Astrocyte of the spinal cord (primary cell): ENCODE results near the gene CDKN2AIPNL.

Experiments used
- DNase-seq: peaks from one replicate; pipeline ENCODE4 v3.0.0; 2011; ENCODE audit warnings: low read depth, low spot score
- H3K4me3 ChIP-seq: 2 replicates; pipeline ENCODE4 v1.5.1; 2011; ENCODE audit warnings: low read depth, mild to moderate bottlenecking, low read length, moderate library complexity
- CTCF ChIP-seq: IDR thresholded peaks from 2 replicates; pipeline ENCODE4 v1.5.1; 2012; ENCODE audit warnings: low read depth, mild to moderate bottlenecking, low read length, inconsistent platforms
- in situ Hi-C: cut with HindIII; loops from 2 replicates; pipeline ENCODE4 v1.10.0; 2017; ENCODE audit warnings: low sequenced_read_pairs

Gene CDKN2AIPNL

GRCh38 chr5:134411546-134412266 is at the start of gene CDKN2AIPNL:
CDKN2AIPNL (minus strand) TSS chr5:134411881; CDS start chr5:134411854, 27 bp downstream.
- peak; percentile 88 for DNase-seq
- in situ Hi-C loops = no loop called here
- peak within 1 kb of the TSS; percentile 94 for H3K4me3 ChIP-seq
- peak; percentile 69 for TF ChIP-seq CTCF

GRCh38 chr5:134460551-134460950 is 48.9 kb upstream of the CDKN2AIPNL start:
- no peak overlapping the region for H3K4me3 ChIP-seq
- in situ Hi-C loops = no loop called here
- no peak for TF ChIP-seq CTCF
- DNase-seq = no peak

DNA sequence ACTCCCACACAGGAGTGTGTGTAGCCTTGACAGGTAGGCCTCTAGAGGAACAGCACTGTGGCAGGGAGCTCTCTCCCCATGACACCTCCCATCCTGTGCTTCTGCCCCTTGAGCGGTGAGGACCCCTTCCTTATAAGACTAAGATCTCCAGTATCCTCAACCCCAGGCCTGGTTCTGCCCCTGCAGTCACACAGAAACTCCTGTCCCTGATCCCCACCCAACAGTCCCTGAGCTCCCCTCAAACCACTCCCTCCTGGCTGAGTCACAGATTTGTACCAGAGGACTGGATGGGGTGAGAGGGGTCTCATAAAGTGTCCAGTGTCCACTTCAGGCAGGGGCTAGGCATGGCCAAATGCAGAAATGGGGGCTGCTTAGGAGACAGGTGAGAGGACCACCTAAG is 47.8 kb upstream of the CDKN2AIPNL start:
- no peak overlapping the region for H3K4me3 ChIP-seq
- no peak for TF ChIP-seq CTCF
- in situ Hi-C loops = no loop called here
- no peak for DNase-seq

DNA sequence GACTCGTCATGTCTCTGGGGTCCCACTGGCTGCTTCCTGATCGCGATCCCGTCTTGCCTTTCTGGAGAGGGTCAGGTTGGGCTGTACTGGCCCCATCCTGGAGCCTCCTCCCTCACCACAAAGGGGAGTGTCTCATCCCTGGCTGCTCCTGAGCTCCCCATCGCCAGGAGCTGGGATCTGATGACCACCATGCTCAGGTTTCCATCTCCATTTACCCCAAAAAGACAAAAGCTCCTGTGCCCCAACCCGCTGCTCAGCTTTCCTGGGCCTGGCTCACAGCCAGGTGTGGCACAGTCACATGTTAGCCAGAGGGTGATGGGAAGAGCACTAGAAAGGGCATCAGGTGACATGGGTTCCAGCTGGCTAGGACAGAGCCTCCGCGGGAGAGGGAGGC is 47.3 kb upstream of the CDKN2AIPNL start:
- TF ChIP-seq CTCF = no peak
- in situ Hi-C loops = no loop called here
- no peak overlapping the region for H3K4me3 ChIP-seq
- no peak for DNase-seq

GRCh38 chr5:134458234-134459009 is 46.7 kb upstream of the CDKN2AIPNL start:
- no peak for TF ChIP-seq CTCF
- in situ Hi-C loops = no loop called here
- peak; percentile 51 for DNase-seq
- H3K4me3 ChIP-seq = no peak overlapping the region

DNA sequence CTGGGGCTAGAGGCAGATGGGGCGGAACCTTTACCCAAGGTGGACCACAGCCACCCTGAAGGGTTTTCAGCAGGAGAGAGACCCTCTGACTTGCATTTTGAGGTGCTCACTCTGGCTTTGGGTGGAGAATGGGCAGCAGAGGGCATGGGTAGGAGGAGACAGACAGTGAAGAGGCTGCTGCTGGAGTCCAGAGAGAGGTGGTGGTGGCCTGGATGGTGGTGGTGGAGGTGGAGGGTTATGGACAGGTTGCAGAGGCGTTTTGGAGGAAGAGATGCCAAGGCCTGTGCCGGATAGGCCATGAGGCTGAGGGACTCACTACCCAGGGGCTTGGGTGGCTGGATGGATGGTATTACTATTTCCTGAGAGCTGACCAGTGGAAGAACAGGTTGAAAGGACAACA is 46.1 kb upstream of the CDKN2AIPNL start:
- in situ Hi-C loops = no loop called here
- H3K4me3 ChIP-seq = no peak overlapping the region
- no peak for DNase-seq
- TF ChIP-seq CTCF = no peak
